Coronary artery (tissue), 2 donors: ENCODE measurements around the gene SPC24.
"Not testable (repeated sequence)": the region's sequence is repeated elsewhere in the genome, so short reads cannot be mapped to it uniquely, and the experiment has no call there.

ENCODE experiments used
- DNase-seq: peaks from one replicate; pipeline ENCODE4 v3.0.0-alpha.2; 2017; ENCODE audit warnings: low spot score
- H3K27ac ChIP-seq, 2 donors: fragments of 200-600 bp; sonication (generic); one replicate each; pipeline ENCODE4 v1.5.1; 2016 to 2019
- H3K4me3 ChIP-seq: fragments of 200-600 bp; sonication (generic); 2 replicates; pipeline ENCODE4 v1.5.1; 2016; ENCODE audit warnings: mild to moderate bottlenecking, moderate library complexity
- CTCF ChIP-seq: fragments of 200-600 bp; sonication (generic); IDR thresholded peaks from one replicate; pipeline ENCODE4 v1.5.1; 2019; ENCODE audit warnings: antibody characterized with exemption

SPC24 gene

GRCh38 chr19:11191273-11191755 lies 35.7 kb upstream of the SPC24 start:
- peak; percentile 88 for DNase-seq
- peak overlapping the region; percentile 75 to 90 for H3K27ac ChIP-seq
- peak overlapping the region; percentile 99 for H3K4me3 ChIP-seq
- no peak for TF ChIP-seq CTCF

GRCh38 chr19:11190501-11190900 lies 34.9 kb upstream of the SPC24 start:
- Histone ChIP-seq H3K4me3 (peak overlapping the region; percentile 99), H3K27ac (peak overlapping the region; percentile 75 to 90)
- no peak for TF ChIP-seq CTCF
- DNase-seq = no peak

- no peak for DNase-seq
- TF ChIP-seq CTCF = no peak
- H3K4me3 ChIP-seq = no peak overlapping the region
- peak overlapping the region; percentile 75 to 91 for H3K27ac ChIP-seq
Measured at GRCh38 chr19:11187441-11187840, 31.9 kb upstream of the SPC24 start.

- no peak for TF ChIP-seq CTCF
- peak overlapping the region in 1 of 2 donors; percentile 15 for H3K27ac ChIP-seq
- no peak overlapping the region for H3K4me3 ChIP-seq
- no peak for DNase-seq
Measured at GRCh38 chr19:11182994-11183393, 27.4 kb upstream of the SPC24 start.

GRCh38 chr19:11181488-11181887 lies 25.9 kb upstream of the SPC24 start:
- TF ChIP-seq CTCF = no peak
- H3K27ac ChIP-seq = peak overlapping the region; percentile 79 to 85
- no peak overlapping the region for H3K4me3 ChIP-seq
- no peak for DNase-seq

- H3K27ac ChIP-seq = peak overlapping the region; percentile 79 to 85
- not testable (repeated sequence) for DNase-seq
- H3K4me3 ChIP-seq = peak overlapping the region; percentile 35
Measured at GRCh38 chr19:11180975-11181374, 25.4 kb upstream of the SPC24 start.

GRCh38 chr19:11180346-11180745 lies 24.8 kb upstream of the SPC24 start:
- peak overlapping the region; percentile 35 for H3K4me3 ChIP-seq
- no peak for DNase-seq
- no peak for TF ChIP-seq CTCF
- H3K27ac ChIP-seq = peak overlapping the region; percentile 79
